GM19193 (cell line): ENCODE results near the gene ADM2.

Experiments
- POLR2A ChIP-seq: IDR thresholded peaks from 4 replicates; pipeline ENCODE4 v1.6.1; 2011; ENCODE audit not compliant: insufficient read depth, insufficient read length; ENCODE audit errors: extremely low read depth

The ADM2 gene

GRCh38 chr22:50470491-50470890 is 10.9 kb upstream of the ADM2 start:
- no peak for TF ChIP-seq POLR2A

- no peak for TF ChIP-seq POLR2A
Observed at GRCh38 chr22:50471197-50471847, 10.0 kb upstream of the ADM2 start.

DNA sequence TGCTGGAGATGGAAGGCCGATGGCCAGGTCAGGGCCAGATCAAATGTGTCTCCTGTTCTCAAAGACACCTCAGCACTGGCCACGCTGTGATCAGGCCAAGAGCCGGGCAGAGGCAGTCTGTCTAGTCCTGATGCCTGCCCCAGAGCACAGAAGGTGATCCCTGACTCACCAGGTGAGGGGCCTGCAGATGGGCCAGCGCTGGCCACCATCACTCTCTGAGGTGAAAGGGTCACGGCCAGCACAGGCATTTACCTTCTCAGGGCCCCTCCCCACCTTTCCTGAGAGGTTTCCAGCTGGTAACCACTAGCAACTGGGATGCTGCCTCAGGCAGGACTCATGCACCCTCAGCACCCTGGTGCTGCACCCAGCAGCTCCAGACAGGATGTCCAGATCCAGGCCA is 9.4 kb upstream of the ADM2 start:
- no peak for TF ChIP-seq POLR2A

DNA sequence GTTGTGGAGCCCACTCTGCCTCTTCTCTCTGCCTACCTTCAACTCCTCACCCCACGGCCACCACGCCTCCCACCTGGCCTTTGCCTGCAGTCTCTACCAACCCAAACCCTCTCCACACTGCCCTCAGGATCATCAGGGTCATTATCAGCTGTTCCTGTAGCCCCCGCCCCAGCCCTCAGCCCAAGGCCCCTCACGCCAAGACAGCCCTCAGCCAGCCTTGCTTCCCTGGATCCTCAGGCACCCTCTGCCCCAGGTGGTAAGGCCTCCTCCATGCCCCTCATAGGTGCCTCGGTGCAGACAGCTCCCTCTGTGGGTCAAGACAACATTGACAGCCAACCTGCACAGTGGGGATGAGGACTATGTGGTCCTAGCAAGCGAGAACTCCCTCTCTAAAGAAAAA is 8.3 kb upstream of the ADM2 start:
- no peak for TF ChIP-seq POLR2A

- TF ChIP-seq POLR2A = no peak
Observed at GRCh38 chr22:50473855-50474671, 7.3 kb upstream of the ADM2 start.

GRCh38 chr22:50474710-50475651 is 6.4 kb upstream of the ADM2 start, which contains the start of gene SBF1:
TSS of gene SBF1 (minus strand) at chr22:50475035. CDS start at chr22:50474840, 195 bp downstream.
- TF ChIP-seq POLR2A = peak; percentile 61

DNA sequence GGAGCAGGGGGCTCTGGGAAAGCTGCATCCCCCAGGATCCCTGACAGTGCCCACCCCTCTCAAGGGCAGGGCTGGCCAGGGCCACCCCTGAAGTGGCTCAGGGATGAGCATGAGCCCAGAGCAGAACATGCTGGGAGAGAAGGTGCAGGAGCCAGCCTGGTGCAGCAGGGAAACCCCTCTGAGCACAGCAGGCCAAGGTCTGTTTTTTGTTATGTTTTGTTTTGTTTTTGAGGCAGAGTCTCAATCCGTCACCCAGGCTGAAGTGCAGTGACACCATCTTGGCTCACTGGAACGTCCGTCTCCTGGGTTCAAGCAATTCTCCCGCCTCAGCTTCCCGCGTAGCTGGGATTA is 5.7 kb upstream of the ADM2 start:
- no peak for TF ChIP-seq POLR2A

DNA sequence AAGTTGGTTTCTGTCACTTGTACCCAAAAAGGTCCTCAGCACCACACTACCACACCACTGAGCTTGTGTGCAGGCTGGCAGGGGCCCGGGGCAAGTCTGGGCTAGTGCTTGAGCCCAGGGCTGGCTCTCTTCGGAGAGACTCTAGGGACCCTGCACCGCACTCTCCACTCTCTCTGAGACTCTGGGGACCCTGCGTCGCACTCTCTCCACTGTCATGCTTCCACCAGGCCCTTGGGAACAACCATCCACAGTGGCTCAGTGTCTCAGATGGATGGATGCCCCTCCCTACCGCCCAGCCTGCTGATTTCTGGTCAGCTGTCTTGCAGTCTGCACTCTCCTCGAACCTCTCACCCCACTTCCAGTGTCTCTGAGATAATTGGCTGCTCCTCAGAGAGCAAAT is 4.5 kb upstream of the ADM2 start:
- TF ChIP-seq POLR2A = no peak

GRCh38 chr22:50477923-50478322 is 3.4 kb upstream of the ADM2 start:
- TF ChIP-seq POLR2A = no peak

- TF ChIP-seq POLR2A = no peak
Observed at GRCh38 chr22:50479721-50480120, 1.6 kb upstream of the ADM2 start.

DNA sequence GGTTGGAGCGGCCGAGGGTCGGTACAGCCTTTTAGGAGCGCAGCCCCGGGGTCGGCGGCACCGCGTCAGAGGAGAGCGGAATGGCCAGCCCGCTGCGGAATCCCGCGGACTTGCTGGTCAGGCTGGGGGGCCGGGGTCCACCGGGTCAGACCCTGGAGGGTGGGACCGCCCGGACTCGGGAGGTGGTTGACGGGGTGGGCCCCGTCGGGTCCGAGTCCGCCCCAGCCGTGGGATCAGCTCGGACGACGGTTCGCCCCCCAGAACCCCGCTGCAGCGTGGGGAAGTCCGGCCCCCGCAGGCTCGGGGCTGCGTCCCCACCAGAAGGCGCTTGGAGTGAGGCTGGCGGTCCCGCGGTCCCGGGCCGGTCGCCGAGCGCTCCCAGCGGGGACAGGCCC is 301 bp upstream of the ADM2 start:
- no peak for TF ChIP-seq POLR2A

GRCh38 chr22:50482107-50483074 is 1.0 kb downstream of the ADM2 start:
- no peak for TF ChIP-seq POLR2A

- no peak for TF ChIP-seq POLR2A
Observed at GRCh38 chr22:50483106-50483505, 1.8 kb downstream of the ADM2 start.

- no peak for TF ChIP-seq POLR2A
Observed at GRCh38 chr22:50483556-50483955, 2.2 kb downstream of the ADM2 start.

- no peak for TF ChIP-seq POLR2A
Observed at GRCh38 chr22:50483977-50484853, 2.9 kb downstream of the ADM2 start.
